GM19023 (cell line): ENCODE results near the gene FRZB.
"Not testable (repeated sequence)": the region's sequence is repeated elsewhere in the genome, so short reads cannot be mapped to it uniquely, and the experiment has no call there.

ENCODE experiments used
- ATAC-seq: cut with Tn5 transposase; IDR thresholded peaks from one replicate; pipeline ENCODE4 v1.9.1; 2021; ENCODE audit warnings: mild to moderate bottlenecking, moderate library complexity; ENCODE audit not compliant: unreplicated experiment

The FRZB gene

DNA sequence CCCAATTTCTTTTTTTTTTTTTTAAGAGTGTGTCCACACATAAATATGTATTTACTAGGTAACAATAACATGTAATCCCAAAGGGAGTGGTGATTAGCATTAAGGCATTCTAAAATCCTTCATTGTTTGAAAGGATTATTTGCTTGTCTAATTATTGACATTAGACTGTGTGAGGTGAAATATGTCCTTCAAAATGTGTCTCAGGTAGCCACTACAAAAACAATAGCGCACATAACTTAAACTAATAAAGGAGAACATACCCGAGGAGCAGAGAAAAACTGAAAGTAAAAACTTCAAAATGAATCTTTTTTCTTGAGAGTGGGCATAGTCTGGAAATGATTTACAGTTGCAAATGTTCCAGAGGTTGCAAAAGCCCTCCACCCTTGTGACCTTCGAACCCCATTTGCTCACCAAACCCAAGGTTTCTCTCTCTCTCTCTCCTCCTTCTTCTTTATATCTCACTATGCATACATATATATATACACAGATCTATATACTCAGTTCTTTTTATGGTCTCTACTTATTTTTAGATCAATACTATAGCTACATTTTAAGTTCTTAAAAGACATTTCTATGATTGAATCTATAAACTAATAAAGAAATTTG is 24.4 kb upstream of the FRZB start:
- no peak for ATAC-seq

DNA sequence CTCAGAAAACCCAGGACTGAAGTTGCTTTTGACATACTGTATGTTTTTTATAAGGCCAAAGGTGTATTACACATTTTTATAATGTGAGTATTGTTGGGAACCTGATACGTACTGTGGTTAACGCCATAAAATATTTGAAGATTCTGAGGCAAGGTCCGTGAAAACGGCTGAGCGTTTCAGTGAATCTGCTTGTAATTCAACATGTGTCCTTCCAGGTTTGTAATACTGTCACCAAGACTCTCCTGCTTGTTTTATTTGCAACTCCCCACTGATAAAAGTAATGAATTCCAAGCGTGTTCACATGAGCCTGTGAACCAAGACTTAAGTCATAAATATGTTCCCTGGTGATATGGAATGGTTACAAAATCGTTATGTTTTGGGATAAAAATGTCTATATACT is 23.9 kb upstream of the FRZB start:
- ATAC-seq: no peak

DNA sequence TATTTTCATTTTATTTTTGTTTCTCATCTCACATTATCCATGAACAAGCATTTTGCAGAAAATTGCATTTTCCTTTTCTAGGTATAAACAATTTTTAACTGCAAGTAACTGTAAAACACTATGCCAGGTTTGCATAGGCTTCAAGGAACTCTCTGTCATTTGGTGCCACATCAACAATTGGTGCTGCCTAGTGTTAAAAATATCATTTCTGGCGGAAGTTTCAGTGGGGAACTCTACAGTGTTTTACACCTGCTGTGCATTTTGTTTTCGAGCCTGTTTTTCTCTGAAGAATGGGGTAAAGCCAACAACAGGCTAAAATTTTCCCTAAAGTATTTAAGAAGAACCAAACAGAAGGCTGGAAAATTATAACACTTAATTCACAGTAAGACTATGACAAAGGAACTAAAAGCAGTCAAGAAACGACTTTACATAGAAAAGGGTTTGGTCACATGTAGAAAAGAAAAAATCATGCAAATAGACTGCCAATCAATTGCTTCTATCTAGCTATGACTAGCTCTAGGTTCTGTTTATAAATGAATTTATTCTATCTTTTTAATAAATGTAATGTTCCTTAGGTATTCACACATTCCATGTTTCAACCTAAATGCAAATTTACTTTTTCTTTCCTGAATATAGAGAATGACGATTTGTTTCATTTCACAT is 21.4 kb upstream of the FRZB start:
- no peak for ATAC-seq

DNA sequence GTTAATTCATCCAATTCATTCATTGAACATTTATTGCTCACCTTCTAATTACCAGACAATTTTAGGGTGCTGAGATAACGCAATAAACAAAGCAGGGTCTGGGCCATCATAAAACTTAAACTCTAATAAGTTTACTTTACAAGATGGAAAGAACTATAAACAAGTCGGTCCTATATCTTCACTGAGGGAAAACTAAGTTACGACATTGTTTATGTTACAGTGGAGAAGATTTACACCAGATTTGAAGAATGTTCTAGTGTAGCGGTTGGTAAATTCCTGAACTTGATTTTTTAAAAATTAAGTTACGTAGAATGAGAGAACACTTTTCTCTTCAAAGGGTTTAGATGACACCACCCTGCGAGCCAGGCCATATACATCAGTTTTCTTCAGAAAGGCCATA is 20.7 kb upstream of the FRZB start:
- no peak for ATAC-seq

DNA sequence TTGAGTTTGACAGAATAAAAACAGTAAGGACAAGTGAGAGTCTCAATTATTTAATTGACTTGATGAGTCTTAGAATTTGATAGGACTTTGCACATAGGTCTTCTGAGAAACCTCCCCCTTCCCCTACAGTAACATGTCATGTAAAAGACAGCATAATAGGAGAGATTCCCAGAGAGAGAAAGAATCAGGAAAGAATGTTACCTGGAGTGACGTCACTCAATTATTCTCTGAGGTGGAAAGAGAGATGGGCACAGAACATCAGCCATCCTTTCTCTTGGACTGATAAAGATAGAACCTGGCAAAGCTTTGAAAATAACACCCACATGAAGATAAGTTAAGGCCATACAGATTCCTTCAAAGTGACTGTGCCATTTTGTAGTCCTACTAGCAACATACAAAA is 19.3 kb upstream of the FRZB start:
- no peak for ATAC-seq

DNA sequence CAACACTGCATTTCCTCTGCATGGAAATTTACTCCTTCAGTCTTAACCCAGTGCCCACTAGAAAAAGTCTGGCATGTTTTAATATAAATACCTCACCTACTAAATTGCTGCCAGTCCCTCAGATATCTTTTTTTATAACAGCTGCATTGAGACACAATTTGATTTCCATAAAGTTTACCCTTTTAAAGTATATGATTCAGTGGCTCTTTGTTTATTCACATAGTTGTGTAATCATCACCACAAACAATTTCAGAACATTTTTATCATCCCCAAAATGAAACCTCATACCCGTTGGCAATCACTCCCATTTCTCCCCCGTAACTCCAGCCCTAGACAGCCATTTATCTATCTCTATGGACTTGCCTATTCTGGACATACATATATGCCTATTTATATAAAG is 17.0 kb upstream of the FRZB start:
- no peak for ATAC-seq

DNA sequence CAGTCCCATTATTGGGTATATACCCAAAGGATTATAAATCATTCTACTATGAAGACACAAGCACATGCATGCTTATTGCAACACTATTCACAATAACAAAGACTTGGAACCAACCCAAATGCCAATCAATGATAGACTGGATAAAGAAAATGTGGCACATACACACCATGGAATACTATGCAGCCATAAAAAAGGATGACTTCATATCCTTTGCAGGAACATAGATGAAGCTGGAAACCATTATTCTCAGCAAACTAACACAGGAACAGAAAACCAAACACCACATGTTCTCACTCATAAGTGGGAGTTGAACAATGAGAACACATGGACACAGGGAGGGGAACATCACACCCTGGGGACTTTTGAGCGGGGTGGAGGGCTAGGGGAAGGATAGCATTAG is 13.7 kb upstream of the FRZB start:
- not testable (repeated sequence) for ATAC-seq

DNA sequence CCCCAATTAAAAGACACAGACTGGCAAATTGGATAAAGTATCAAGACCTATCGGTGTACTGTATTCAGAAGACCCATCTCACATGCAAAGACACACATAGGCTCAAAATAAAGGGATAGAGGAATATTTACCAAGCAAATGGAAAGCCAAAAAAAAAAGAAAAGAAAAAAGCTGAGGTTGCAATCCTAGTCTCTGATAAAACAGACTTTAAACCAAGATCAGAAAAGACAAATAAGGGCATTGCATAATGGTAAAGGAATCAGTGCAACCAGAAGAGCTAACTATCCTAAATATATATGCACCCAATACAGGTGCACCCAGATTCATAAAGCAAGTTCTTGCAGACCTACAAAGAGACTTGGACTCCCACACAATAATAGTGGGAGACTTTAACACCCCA is 10.2 kb upstream of the FRZB start:
- ATAC-seq: not testable (repeated sequence)

DNA sequence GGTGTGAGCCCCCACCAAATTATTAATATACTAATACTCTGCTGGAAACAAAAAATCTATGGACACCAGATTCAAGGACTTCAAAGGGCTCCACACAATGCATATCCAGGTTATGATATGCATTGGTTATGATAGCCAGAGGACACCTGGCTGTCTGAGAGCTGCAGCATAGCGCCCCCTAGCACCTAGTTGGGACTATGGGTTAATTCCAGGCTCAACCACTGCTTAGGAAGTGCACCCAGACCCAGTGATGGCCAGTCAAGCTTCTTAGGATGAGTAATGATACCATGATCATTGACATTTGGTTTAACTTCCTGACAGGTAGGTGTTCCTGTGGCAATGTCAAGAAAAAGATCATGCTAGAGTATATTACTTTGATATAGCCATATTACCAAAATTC is 3.8 kb upstream of the FRZB start:
- no peak for ATAC-seq

DNA sequence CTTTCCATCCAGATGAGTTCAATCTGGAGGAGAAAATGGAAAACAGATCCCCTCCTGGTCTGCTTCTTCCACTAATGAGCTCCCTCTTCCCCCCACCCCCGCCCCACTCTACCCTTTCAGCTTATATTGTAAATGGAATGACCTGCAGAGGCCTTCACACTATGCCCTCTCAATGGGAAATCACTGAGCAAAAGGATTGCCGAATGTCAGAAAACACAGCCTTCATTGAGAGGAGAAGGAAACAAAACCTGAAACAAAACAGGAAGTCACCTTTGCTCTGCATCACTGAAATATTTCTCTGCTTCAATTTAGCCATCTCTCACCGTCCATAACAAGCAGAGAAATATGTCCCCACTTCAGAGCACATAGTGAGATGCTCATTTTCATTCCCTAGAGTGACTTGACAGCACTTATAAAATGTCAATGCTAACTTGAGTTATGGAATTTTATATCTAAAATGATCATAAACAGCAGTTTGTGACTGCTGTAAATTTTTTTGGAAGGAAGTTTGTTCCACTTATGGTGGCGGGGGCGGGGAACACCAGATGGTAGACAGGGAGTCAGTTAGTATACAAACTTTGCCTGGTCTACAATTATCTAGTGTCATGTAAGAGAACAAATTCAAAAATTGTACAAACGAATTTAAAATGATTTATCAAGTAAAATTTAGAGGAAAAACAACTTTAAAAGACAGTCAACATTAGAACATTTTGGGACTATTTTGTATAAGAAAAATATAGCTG is 1.8 kb upstream of the FRZB start:
- no peak for ATAC-seq

DNA sequence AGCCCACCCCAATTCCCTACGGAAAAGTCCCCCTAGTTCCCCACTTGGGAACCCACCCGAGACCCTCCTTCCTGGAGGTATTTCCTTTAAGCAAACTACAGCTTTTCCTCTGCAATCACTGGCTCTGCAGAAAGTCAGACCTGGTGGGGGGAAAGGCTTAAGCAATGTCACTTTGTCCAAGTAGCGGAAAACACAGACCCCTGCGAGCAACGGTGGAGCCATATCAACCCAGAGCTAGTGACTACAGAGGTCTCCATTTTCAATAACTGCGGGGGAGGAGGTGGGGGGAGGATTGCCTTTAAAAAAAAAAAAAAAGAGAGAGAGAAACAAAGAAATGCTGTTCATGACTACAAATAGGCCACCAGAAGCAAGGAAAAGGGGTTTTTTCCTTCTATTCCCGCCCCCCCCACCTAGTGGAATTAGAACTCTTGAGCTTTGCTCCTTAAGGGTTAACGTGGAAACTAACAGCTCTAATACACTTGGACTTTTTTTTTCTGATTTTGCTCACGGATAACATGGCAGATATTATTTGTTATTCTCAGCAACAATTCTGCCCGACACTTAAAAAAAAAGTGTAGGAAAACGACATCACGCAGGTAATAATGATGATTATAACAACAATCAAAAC is 1.1 kb upstream of the FRZB start:
- no peak for ATAC-seq

DNA sequence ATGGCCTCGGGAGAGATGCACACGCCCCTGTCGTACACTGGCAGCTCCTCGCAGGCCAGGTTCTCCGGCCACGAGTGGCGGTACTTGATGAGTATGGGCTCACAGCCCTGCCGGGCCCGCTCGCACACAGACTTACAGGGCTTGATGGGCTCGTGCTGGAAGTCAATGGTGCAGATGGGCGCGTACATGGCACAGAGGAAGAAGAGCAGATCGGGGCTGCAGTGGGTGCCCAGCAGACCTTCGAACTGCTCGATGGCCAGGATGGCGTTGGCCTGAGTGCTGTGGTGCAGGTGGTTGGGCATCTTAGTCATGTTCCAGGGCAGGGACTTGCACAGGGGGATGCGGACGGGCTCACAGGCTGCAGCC is 359 bp downstream of the FRZB start:
- ATAC-seq: no peak

DNA sequence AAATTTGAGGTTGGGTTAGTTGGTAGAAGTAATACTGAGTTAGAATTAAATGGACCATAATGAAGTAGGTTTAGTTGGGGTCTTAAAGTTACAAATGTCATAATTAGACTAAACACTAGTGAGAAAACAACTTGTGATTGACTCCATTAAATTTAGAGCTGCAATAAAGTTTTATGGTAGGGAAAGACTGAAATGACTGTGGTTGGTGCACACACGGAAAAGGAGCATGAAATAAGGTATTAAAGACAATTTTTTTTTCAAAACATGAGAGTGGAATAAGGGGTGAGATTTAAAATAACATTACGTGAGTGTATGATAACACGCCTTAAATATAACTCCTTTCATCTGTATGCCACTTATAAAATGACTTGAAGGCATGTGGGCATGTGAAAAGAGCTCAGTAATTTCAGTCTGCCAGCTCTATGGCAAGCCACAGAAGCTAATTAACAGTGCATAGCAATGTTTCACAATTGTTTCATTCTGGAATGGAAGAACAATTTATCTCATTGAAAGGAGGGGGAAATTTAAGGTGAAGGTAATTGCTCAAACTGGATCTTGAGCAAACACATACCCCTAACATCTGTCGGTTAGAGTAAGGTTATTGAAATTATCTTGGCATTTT is 1.4 kb downstream of the FRZB start:
- no peak for ATAC-seq

DNA sequence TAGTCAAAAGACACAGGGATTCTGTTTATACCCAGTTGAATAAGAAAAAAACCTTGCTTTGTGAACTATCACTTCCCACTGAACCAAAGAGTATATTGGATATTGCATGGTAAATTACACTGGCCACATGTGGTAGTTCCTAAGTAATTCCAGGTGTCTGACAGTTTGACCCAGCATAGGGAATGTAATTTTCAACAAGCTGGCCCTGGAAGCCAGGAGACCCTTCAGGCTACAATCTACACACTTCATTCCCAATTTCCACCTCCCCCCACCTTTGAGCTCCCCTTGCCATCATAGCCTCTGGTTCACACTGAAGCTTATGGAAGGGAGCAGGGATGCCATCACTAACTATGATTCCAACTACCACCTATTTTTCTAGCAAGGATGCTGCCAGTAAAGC is 2.8 kb downstream of the FRZB start:
- no peak for ATAC-seq

DNA sequence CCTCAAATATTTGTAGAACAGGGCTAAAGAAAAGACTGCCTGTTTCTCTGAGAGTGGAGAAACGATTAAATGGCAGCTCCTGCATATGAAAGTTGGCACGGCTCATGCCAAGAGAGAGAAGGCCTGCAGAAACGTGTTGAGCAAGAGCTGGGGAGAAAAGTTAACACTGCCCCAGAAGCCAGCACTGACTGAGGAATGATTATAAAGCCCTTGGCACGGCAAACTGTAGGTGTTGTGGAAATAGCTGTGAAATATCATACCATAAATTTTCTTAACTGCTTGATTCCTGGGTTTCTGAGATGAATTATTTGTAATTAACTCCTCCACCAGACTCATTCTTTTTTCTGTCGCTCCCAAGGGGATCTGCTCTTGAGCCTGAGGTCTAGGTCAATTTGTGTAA is 4.3 kb downstream of the FRZB start:
- ATAC-seq: no peak

DNA sequence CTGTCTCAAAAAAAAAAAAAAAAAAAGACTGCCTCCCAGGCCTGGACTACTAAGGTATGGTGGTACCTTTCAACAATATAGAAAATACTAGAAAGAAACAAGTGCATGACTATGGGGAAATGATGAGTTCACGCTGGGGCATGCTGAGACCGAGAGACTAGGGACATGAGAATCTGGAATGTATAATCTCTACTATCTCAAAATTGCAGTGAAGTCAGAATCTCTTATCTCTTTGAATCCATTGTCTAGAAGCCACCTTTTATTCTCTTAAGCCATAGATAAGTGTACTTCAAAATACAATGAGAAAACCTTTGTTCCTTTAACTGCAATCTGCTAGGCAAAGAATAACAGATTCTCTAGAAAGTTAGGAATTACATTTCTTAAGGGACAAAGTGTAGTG is 5.6 kb downstream of the FRZB start:
- no peak for ATAC-seq

DNA sequence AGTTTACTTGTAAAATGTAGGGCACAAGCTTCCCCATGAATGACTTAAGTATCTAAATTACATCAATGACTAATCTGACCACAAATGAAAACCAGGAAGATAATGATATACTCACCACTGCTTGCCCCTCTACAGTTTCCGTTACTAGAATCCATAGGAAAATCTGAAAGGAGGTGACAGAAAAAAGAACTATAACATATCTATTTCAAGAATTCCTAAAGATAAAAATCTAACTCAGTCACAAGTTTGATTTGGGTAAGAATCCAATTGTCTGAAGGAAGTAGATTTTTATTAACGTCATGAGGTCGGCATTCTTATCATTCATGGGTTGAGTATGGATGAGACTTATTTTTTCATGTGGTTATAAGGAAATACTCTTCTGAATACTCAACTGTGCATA is 7.8 kb downstream of the FRZB start:
- ATAC-seq: no peak

DNA sequence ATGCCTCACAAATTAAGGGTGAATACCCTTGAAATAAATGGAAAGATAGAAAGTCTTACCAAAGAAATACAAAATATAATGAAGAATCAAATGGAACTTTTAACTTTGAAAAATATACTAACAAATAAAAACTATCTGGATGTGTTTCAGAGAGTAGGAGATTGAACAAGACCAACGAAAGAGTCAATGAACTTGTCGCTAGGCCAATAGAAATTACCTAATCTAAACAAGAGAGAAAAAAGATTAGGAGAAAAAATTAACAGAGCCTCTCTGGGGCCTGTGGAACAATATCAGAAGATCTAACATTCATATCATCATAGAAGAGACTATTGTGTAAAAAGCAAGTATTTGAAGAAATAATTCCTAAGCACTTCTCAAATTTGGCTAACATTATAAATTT is 11.1 kb downstream of the FRZB start:
- ATAC-seq: no peak

DNA sequence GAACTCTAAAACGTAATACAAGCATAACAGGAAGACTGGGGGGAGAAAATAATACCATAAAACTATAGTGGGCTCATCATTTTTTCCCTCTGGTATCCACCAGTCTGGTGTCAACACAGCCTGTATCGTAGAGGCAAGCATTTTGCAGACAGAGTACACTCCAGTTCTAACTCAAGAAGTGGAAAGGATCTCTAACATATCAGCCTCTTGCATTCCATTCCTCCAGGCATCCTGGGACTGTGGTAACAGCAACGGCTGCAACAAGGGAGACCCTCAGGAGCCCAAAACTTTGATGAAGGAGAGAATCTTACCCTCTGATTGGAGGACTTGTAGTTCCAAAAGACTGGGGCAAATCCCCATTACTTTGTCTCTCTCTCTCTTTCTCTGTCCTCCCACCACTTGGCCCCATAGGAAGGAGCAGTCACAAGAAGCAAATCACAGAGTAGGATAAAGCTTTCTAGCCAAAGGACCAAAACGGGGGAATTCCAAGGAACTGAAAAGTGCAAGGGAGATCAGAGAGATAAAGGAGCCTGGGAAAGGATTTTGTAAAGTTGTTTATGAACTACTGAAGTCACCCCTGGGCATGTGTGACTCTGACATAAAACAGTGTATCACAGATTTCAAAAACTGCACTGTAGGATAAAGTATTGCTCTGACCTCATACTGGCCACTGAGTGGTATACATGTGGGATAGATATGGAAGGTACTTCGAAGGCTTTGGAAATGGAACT is 11.9 kb downstream of the FRZB start:
- ATAC-seq: no peak

DNA sequence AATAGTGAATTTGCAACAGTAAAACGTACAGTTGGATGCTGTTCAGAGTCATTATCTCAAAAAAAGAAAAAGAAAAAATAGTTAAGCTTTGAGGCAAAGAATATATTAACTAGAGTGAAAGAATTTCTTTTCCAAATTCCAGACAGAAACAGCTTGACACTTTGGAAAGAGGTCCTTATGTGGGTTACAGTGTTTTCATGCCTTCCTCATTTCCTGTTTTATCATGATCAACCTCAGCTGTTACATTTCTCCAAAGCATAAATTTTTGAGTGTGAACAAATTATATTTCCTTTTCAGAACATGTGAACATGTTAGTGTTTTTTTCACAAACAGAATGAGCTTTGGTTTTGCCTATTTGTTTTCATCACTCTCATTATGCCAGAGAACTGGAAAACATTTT is 13.6 kb downstream of the FRZB start:
- ATAC-seq: no peak

DNA sequence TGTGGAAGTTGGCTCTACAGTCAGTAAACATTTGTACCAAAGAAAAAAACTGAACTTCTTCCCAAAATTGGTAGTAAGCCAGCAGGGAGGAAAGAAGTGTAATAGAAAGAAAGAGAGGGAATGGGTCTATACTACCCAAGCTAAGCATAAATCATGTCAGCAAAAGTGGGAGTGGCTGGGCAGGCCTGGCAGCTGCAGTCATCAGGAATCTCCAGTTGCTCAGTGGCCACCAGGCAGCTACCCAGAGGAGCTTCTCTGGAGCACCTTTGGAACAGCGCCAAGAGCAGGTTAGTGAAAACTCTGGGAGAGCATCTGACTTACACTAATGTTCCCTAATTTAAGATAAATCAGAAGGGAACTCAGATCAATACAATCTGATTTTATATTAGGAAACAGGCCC is 14.3 kb downstream of the FRZB start:
- no peak for ATAC-seq
